PFSK-1 (cell line): Measurements from ENCODE around the gene TIMP3.

ENCODE experiments used
- FOXP2 ChIP-seq: optimal IDR thresholded peaks from 2 replicates; pipeline ENCODE3; 2011; ENCODE audit warnings: borderline replicate concordance, control low read depth, inconsistent platforms; ENCODE audit not compliant: insufficient read depth; ENCODE audit errors: extremely low read length, extremely low read depth
- POLR2AphosphoS5 ChIP-seq: IDR thresholded peaks from 2 replicates; pipeline ENCODE4 v1.6.1; 2012; ENCODE audit warnings: low read depth, mild to moderate bottlenecking, control low read depth, low read length, moderate library complexity
- REST ChIP-seq, 2 experiments: IDR thresholded peaks; 2 replicates each; pipeline versions ENCODE4 v1.6.1 to v1.8.0; 2011 to 2012; ENCODE audit warnings: low read depth in 2 of 2, low read length in 2 of 2, control low read depth in 1 of 2, inconsistent platforms in 1 of 2, mild to moderate bottlenecking in 1 of 2, moderate library complexity in 1 of 2; ENCODE audit not compliant: insufficient read depth in 1 of 2
- SIN3A ChIP-seq: IDR thresholded peaks from 2 replicates; pipeline ENCODE4 v1.6.1; 2012; ENCODE audit warnings: mild to moderate bottlenecking, low read length, moderate library complexity, borderline replicate concordance; ENCODE audit not compliant: insufficient read depth
- TAF1 ChIP-seq: IDR thresholded peaks from 2 replicates; pipeline ENCODE4 v1.6.1; 2012; ENCODE audit warnings: low read length, control low read depth, borderline replicate concordance; ENCODE audit not compliant: insufficient read depth

Gene TIMP3

GRCh38 chr22:32827049-32827602 lies 25.6 kb downstream of the TIMP3 start:
- no peak for TF ChIP-seq FOXP2
- TF ChIP-seq POLR2AphosphoS5: no peak
- TF ChIP-seq REST (IDR thresholded peaks at IDR 0.05; ENCODE audit: insufficient read depth in 1 of 2, low read depth in 2 of 2, low read length in 2 of 2): no peak
- no peak for TF ChIP-seq TAF1
- TF ChIP-seq SIN3A: no peak

DNA sequence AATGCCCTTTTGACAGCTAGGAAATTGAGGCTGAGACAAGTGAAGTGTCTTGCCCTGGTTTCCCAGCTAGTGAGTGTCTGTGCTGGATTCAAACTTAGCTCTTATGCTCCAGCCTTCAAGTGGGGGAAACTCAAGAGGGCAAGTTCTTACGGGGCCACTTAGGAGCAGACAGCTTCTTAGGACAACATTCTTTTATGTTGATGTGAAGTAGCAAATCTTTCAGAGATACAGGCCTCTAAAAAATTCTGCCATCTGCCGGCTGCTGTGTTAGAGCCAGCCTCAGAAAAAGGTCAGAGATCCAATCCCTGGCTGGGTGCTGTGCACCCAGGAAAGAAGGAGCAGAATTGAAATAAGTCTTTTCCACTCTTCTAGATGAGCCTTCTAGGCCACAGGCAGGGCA lies 26.6 kb downstream of the TIMP3 start:
- no peak for TF ChIP-seq REST (IDR thresholded peaks at IDR 0.05; ENCODE audit: insufficient read depth in 1 of 2, low read depth in 2 of 2, low read length in 2 of 2)
- TF ChIP-seq TAF1: no peak
- TF ChIP-seq POLR2AphosphoS5: no peak
- TF ChIP-seq FOXP2: no peak
- TF ChIP-seq SIN3A: no peak

- no peak for TF ChIP-seq FOXP2
Measured at GRCh38 chr22:32828561-32828960, 27.1 kb downstream of the TIMP3 start.

- TF ChIP-seq POLR2AphosphoS5: no peak
- TF ChIP-seq SIN3A: no peak
- TF ChIP-seq FOXP2: no peak
- TF ChIP-seq REST (IDR thresholded peaks at IDR 0.05; ENCODE audit: insufficient read depth in 1 of 2, low read depth in 2 of 2, low read length in 2 of 2): no peak
- no peak for TF ChIP-seq TAF1
Measured at GRCh38 chr22:32829451-32829851, 27.9 kb downstream of the TIMP3 start.

DNA sequence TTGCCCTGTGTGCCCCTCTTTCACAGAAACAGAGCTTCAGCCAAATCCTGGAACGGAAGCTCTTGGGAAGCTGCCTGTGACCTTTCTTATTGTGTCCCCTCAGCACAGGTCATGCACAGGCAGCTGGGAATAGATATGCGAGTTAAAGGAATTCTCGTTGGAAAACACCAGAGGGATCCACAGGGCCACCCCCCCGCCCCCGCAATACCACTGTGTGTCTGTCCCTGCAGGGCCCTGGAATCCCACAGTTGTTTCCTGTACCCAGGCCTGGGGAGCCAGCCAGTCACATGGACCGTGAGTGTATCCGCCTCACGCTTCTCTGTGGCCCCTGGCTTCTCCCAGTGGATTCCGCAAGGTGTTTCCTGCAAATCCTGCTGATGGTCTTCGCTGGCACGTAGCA lies 29.0 kb downstream of the TIMP3 start:
- no peak for TF ChIP-seq TAF1
- no peak for TF ChIP-seq SIN3A

- TF ChIP-seq SIN3A (no peak), FOXP2 (no peak), TAF1 (no peak), REST (IDR thresholded peaks at IDR 0.05; ENCODE audit: insufficient read depth in 1 of 2, low read depth in 2 of 2, low read length in 2 of 2) (no peak), POLR2AphosphoS5 (no peak)
Measured at GRCh38 chr22:32830957-32831356, 29.5 kb downstream of the TIMP3 start.
